ENCODE measurements around the gene ASIC3.
"Not testable (repeated sequence)": the region's sequence is repeated elsewhere in the genome, so short reads cannot be mapped to it uniquely, and the experiment has no call there.

ASIC3 gene

DNA sequence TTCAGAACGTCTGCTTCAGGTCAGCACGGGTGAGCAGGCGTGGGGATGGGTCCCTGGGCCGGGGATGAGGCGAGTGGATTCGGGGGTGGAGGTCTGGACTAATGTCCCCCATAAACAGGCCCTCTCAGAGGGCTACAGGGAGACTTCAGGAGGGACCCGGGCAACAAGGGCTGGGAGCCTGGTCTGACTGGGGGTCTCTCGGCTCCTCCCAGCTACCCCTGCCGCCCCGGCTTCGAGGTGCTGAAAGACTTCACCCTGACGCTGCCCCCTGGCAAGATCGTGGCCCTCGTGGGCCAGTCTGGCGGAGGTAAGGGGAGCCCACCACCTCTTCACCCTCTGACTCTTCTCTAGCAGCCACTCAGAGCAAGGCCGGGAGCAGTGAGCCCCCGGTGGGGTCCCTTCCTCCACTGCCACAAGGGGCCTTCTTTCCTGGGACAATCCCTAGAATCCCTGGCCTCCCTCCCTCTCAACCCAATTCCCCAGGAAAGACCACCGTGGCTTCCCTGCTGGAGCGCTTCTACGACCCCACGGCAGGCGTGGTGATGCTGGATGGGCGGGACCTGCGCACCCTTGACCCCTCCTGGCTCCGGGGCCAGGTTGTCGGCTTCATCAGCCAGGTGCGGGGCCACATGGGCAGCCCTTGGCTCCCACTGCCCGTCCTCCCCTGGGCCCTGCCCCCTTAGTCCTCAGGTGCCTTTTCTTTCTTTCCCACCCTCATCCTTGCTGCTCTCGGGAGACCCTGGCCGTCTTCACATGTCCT, 7.5 kb upstream of the ASIC3 start:
- Histone ChIP-seq H3K4me1 (ENCODE audit: control insufficient read depth, insufficient read depth, low read length) (no peaks in the 10 kb centered on the region), H3K4me3 (ENCODE audit: low read length) (no peak overlapping the region), H3K9ac (ENCODE audit: low read length) (no peak overlapping the region), H3K27me3 (ENCODE audit: control insufficient read depth, insufficient read depth, low read length) (no peaks in the 10 kb centered on the region), H3K36me3 (ENCODE audit: control insufficient read depth, insufficient read depth, low read length) (peaks cover 4% of the 10 kb centered on the region), H3K27ac (ENCODE audit: low read depth, low read length) (no peak overlapping the region)

DNA sequence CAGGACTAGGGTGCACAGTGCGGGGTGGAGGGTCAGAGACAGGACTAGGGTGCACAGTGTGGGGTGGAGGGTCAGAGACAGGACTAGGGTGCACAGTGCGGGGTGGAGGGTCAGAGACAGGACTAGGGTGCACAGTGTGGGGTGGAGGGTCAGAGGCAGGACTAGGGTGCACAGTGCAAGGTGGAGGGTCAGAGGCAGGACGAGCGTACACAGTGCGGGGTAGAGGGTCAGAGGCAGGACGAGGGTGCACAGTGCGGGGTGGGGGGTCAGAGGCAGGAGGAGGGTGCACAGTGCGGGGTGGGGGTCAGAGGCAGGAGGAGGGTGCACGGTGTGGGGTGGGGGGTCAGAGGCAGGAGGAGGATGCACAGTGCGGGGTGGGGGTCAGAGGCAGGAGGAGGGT, 4.9 kb upstream of the ASIC3 start:
- not testable (repeated sequence) for H3K4me3 ChIP-seq (ENCODE audit: low read length); H3K36me3 ChIP-seq (ENCODE audit: control insufficient read depth, insufficient read depth, low read length); H3K27me3 ChIP-seq (ENCODE audit: control insufficient read depth, insufficient read depth, low read length); H3K9ac ChIP-seq (ENCODE audit: low read length); H3K27ac ChIP-seq (ENCODE audit: low read depth, low read length); H3K4me1 ChIP-seq (ENCODE audit: control insufficient read depth, insufficient read depth, low read length)

DNA sequence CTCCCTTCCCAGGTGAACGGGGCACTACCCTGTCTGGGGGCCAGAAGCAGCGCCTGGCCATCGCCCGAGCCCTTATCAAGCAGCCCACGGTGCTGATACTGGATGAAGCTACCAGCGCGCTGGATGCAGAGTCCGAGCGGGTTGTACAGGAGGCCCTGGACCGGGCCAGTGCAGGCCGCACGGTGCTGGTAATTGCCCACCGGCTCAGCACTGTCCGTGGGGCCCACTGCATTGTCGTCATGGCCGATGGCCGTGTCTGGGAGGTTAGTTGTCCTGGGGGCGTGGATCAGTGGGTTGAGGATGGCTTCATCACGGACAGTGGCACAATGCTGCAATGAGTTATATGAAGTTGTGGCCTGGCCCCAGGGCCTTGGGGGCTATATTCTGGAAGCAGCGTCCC, 4.4 kb upstream of the ASIC3 start:
- Histone ChIP-seq H3K4me3 (ENCODE audit: low read length) (no peak overlapping the region), H3K36me3 (ENCODE audit: control insufficient read depth, insufficient read depth, low read length) (peaks cover 7% of the 10 kb centered on the region), H3K27me3 (ENCODE audit: control insufficient read depth, insufficient read depth, low read length) (no peaks in the 10 kb centered on the region), H3K9ac (ENCODE audit: low read length) (no peak overlapping the region), H3K4me1 (ENCODE audit: control insufficient read depth, insufficient read depth, low read length) (peaks cover 2% of the 10 kb centered on the region), H3K27ac (ENCODE audit: low read depth, low read length) (no peak overlapping the region)

DNA sequence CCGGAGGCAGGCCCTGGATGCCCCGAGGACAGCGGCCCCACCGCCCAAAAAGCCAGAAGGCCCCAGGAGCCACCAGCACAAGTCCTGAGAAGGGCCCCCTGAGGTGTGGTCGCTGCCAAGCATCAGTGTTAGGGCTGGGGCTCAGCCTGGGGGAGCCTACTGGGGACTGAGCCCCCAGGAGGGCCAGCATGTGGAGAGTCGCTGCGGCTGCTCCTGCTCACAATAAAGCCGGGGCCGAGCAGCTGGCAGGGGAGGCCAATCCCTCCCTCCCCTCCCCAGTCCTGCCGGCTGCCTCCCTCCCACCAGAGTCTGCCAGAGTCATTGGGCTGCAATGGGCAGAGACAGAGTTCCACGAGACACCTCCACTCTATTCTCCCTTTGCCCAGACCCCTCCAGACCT, 3.1 kb upstream of the ASIC3 start:
- Histone ChIP-seq H3K27me3 (ENCODE audit: control insufficient read depth, insufficient read depth, low read length) (no peaks in the 10 kb centered on the region), H3K4me3 (ENCODE audit: low read length) (no peak overlapping the region), H3K9ac (ENCODE audit: low read length) (no peak overlapping the region), H3K36me3 (ENCODE audit: control insufficient read depth, insufficient read depth, low read length) (peaks cover 7% of the 10 kb centered on the region), H3K27ac (ENCODE audit: low read depth, low read length) (no peak overlapping the region), H3K4me1 (ENCODE audit: control insufficient read depth, insufficient read depth, low read length) (peaks cover 2% of the 10 kb centered on the region)

DNA sequence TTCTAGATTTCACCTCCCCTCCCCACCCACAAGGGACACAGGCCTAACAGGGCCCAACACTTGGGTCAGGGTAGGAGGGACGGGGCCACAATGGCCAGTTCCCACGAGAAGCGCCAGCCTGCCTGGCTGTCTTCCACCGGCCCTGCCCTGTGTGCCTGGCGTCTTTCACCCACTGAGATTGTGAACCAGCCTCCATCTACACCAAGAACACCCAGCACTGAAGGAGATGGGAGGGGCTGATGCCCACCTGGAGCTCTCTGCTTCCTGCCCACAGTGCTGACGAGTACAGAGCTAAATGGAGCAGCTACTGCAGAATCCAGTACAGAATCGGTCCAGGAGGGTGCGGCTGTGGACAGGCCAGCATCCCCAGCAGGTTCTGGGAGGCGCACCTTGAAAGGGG, 2.4 kb upstream of the ASIC3 start:
- Histone ChIP-seq H3K9ac (ENCODE audit: low read length) (no peak overlapping the region), H3K4me1 (ENCODE audit: control insufficient read depth, insufficient read depth, low read length) (peaks cover 2% of the 10 kb centered on the region), H3K36me3 (ENCODE audit: control insufficient read depth, insufficient read depth, low read length) (peaks cover 7% of the 10 kb centered on the region), H3K27ac (ENCODE audit: low read depth, low read length) (no peak overlapping the region), H3K4me3 (ENCODE audit: low read length) (no peak overlapping the region), H3K27me3 (ENCODE audit: control insufficient read depth, insufficient read depth, low read length) (no peaks in the 10 kb centered on the region)

- Histone ChIP-seq H3K27me3 (ENCODE audit: control insufficient read depth, insufficient read depth, low read length) (no peaks in the 10 kb centered on the region), H3K27ac (ENCODE audit: low read depth, low read length) (no peak overlapping the region), H3K4me3 (ENCODE audit: low read length) (no peak overlapping the region), H3K9ac (ENCODE audit: low read length) (no peak overlapping the region), H3K4me1 (ENCODE audit: control insufficient read depth, insufficient read depth, low read length) (peaks cover 2% of the 10 kb centered on the region), H3K36me3 (ENCODE audit: control insufficient read depth, insufficient read depth, low read length) (peaks cover 2% of the 10 kb centered on the region)
Measured at GRCh38 chr7:151046603-151047573, 1.4 kb upstream of the ASIC3 start.

DNA sequence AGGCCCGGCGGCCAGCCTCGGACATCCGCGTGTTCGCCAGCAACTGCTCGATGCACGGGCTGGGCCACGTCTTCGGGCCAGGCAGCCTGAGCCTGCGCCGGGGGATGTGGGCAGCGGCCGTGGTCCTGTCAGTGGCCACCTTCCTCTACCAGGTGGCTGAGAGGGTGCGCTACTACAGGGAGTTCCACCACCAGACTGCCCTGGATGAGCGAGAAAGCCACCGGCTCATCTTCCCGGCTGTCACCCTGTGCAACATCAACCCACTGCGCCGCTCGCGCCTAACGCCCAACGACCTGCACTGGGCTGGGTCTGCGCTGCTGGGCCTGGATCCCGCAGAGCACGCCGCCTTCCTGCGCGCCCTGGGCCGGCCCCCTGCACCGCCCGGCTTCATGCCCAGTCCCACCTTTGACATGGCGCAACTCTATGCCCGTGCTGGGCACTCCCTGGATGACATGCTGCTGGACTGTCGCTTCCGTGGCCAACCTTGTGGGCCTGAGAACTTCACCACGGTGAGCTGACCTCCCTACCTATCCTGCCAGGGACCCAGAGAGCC, 656 bp downstream of the ASIC3 start:
- no peak overlapping the region for H3K4me3 ChIP-seq (ENCODE audit: low read length)
- H3K27ac ChIP-seq (ENCODE audit: low read depth, low read length) = no peak overlapping the region
- H3K36me3 ChIP-seq (ENCODE audit: control insufficient read depth, insufficient read depth, low read length) = peaks cover 2% of the 10 kb centered on the region
- peaks cover 2% of the 10 kb centered on the region for H3K4me1 ChIP-seq (ENCODE audit: control insufficient read depth, insufficient read depth, low read length)
- H3K9ac ChIP-seq (ENCODE audit: low read length) = no peak overlapping the region
- H3K27me3 ChIP-seq (ENCODE audit: control insufficient read depth, insufficient read depth, low read length) = no peaks in the 10 kb centered on the region

DNA sequence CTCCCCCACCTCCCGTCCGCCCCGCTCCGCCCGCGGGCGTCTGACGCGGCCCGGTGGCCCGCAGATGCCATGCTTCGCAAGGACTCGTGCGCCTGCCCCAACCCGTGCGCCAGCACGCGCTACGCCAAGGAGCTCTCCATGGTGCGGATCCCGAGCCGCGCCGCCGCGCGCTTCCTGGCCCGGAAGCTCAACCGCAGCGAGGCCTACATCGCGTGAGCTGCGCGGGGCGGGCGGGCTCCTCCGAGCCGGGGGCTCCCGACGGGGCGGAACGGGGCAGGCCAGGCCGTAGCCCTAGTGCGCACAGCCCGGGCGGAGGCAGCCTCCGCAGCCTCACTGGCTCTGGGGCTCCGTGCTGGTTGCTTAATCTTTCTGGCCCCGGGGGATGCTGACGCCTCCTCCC, 2.8 kb downstream of the ASIC3 start:
- H3K36me3 ChIP-seq (ENCODE audit: control insufficient read depth, insufficient read depth, low read length) = peaks cover 2% of the 10 kb centered on the region
- no peak overlapping the region for H3K9ac ChIP-seq (ENCODE audit: low read length)
- no peaks in the 10 kb centered on the region for H3K27me3 ChIP-seq (ENCODE audit: control insufficient read depth, insufficient read depth, low read length)
- peaks cover 2% of the 10 kb centered on the region for H3K4me1 ChIP-seq (ENCODE audit: control insufficient read depth, insufficient read depth, low read length)
- H3K27ac ChIP-seq (ENCODE audit: low read depth, low read length) = no peak overlapping the region
- no peak overlapping the region for H3K4me3 ChIP-seq (ENCODE audit: low read length)

DNA sequence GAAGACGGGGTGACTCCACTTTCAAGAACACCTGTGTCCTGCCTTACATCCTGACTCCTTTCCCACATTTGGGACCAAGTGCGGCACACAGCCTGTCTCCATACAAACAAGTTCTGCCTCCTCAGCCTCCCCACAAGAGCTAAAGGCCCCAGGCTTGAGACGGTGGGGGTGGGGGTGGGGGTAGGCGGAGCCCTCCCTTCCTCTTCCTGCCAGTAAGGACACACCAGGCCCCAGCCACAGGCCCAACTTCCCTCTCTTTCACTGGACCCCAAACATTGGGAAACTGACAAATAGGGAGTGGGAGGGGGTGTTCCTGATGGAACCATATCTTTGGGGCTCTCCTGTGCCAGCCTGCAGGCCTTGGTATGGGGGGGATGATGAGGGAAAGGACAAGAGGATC, 4.8 kb downstream of the ASIC3 start:
- Histone ChIP-seq H3K27me3 (ENCODE audit: control insufficient read depth, insufficient read depth, low read length) (no peaks in the 10 kb centered on the region), H3K4me1 (ENCODE audit: control insufficient read depth, insufficient read depth, low read length) (peaks cover 5% of the 10 kb centered on the region), H3K27ac (ENCODE audit: low read depth, low read length) (no peak overlapping the region), H3K9ac (ENCODE audit: low read length) (no peak overlapping the region), H3K36me3 (ENCODE audit: control insufficient read depth, insufficient read depth, low read length) (no peaks in the 10 kb centered on the region), H3K4me3 (ENCODE audit: low read length) (no peak overlapping the region)

- Histone ChIP-seq H3K27me3 (ENCODE audit: control insufficient read depth, insufficient read depth, low read length) (no peaks in the 10 kb centered on the region), H3K4me1 (ENCODE audit: control insufficient read depth, insufficient read depth, low read length) (peaks cover 10% of the 10 kb centered on the region), H3K9ac (ENCODE audit: low read length) (no peak overlapping the region), H3K27ac (ENCODE audit: low read depth, low read length) (no peak overlapping the region), H3K36me3 (ENCODE audit: control insufficient read depth, insufficient read depth, low read length) (no peaks in the 10 kb centered on the region), H3K4me3 (ENCODE audit: low read length) (no peak overlapping the region)
Measured at GRCh38 chr7:151053751-151054150, 5.4 kb downstream of the ASIC3 start.

DNA sequence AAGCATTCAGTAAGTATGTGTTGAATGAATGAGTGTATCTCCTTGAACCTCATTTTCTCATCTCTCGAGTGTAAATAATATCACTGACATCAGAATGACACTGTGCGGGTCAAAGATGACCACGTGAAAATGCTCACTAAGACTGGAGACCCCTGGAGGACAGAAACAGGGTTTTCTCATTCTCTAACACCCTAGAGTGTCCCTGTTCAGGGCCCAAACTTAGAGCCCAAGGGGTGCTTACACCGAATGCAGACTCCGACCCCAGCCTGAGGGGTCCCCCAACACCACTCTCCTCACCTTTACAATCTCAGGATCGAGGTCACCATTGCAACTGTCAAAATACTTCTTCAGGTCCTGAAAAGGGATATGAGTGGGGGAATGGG, 7.9 kb downstream of the ASIC3 start:
- H3K4me1 ChIP-seq (ENCODE audit: control insufficient read depth, insufficient read depth, low read length) = peaks cover 16% of the 10 kb centered on the region
- no peak overlapping the region for H3K4me3 ChIP-seq (ENCODE audit: low read length)
- H3K27ac ChIP-seq (ENCODE audit: low read depth, low read length) = no peak overlapping the region
- no peak overlapping the region for H3K9ac ChIP-seq (ENCODE audit: low read length)
- H3K27me3 ChIP-seq (ENCODE audit: control insufficient read depth, insufficient read depth, low read length) = no peaks in the 10 kb centered on the region
- H3K36me3 ChIP-seq (ENCODE audit: control insufficient read depth, insufficient read depth, low read length) = no peaks in the 10 kb centered on the region

- Histone ChIP-seq H3K27me3 (ENCODE audit: control insufficient read depth, insufficient read depth, low read length) (no peaks in the 10 kb centered on the region), H3K27ac (ENCODE audit: low read depth, low read length) (no peak overlapping the region), H3K4me1 (ENCODE audit: control insufficient read depth, insufficient read depth, low read length) (peaks cover 22% of the 10 kb centered on the region), H3K4me3 (ENCODE audit: low read length) (peak overlapping the region; percentile 86), H3K36me3 (ENCODE audit: control insufficient read depth, insufficient read depth, low read length) (peaks cover 2% of the 10 kb centered on the region), H3K9ac (ENCODE audit: low read length) (no peak overlapping the region)
Measured at GRCh38 chr7:151056666-151057505, 8.6 kb downstream of the ASIC3 start.

All from rectal smooth muscle tissue (tissue), 1 donor.